NCI-H2107 treated with DMSO at 0.1 percent for 48 hours (cell line): ENCODE results near the gene ARL8A.
"Not testable (repeated sequence)": the region's sequence is repeated elsewhere in the genome, so short reads cannot be mapped to it uniquely, and the experiment has no call there.

Source experiments
- DNase-seq: peaks from one replicate; lab custom pipeline; 2025; ENCODE audit not compliant: unreplicated experiment; lab: John Stamatoyannopoulos, UW

ARL8A gene

DNA sequence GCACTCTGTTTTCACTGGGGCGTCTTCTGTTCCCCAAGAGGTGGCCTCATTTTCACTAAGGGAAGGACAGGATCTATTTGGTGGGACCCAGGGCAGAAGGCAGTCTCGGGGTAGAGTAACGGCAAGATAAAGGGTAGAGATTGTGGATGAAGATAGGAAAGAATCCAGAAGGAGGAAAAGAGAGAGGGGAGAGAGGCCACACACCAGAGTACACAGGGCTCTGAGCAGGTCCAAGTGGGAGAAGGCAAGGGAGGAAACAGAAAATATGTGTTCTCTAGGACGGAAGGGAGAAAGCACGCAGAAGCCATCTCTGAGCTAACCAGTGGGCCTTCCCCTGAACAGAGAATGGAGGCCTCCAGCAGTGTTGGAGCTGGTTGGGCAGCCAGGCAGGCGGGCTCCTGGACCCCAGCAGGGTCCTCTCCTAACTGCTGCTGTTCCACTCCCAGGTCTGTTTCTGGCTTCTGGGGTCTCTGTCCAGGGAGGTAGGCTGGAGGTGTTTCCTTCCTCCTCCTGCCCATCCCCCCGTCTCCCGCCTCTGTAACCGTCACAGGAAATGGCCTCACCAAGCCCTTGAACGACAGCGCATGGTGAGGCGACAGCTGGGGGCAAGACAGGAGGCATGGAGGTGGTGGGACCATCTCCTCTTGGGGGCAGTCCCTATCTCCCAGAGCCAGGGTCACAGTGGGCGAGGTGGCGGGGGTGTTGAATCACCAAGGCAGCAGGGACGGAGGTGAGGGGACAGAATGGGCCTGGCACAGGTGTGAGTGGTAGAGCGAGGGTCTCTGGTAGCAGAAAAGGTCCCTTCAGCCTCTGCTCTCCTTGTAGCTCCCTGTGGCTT is 15.2 kb upstream of the ARL8A start:
- no peak for DNase-seq

DNA sequence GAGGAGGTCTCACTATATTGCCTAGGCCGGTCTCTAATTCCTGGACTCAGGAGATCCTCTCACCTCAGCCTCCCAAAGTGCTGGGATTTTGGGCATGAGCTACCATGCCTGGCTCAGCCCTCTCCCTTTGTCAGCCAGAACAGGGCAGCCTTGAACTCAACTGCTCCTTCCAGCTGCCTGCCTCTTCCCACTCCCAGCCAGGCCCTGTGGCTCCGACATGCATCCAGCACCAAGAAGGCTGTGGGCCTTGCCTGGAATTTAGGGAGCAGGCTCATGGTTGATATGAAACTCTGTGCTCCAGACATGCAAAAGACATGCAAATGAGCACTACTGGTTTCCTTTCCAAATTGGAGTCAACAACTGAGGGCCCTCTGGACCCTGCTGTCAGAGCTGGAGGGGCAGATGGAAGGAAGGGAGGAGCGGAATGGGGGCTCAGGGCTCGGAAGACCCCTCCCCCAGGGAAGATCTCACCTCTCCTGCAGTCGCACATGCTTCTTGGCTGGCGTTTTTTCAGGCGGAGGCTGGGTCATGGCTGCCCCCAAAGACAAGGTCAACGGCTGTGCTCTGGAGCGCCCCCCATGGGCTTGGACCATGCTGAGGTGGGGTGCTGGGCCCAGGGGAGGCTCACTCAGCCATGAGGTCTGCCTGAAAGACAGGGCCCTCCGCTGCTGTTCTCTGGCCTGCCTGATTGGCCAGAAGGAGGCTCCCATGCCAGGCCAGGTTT is 14.4 kb upstream of the ARL8A start:
- DNase-seq, result no peak

DNA sequence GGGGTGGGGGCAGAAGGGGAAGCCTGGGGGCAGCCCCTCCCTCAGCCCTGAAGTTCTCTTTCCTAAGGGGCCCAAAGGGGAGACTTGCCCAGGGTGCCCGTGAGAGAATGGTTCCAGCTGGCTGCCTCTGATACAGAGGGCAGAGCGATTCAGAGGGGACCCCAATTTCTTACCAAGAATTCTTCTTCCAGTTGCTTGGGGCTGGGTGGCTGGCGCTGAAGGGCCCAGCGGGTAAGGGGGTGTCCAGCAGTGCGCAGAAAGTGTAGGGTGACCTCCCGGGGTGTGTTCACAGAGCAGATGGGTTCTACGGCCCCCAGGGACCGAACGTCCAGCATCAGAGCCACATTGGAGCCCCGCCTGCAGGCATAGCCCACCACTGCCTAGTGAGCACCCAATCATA is 13.4 kb upstream of the ARL8A start:
- DNase-seq, result no peak

DNA sequence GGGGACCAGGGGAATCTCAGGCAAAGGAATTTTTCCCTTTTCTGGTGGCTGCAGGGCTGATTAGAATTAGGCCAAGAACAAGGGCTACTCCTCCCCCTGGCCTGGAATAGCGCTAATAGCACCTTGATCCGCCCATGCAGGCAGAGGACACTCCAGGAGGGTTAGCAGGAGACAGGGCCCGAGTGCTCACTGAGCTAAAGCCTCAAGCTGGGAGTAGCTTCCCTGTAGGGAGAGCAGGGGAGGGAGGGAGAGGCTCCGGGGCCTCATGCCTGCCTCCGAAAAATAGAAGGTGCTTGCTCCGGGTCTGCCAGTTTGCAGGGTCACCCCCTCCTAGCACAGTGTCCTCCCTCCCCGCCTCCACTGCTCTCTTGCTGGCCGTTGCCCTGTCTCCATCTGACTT is 12.1 kb upstream of the ARL8A start:
- DNase-seq, result no peak

DNA sequence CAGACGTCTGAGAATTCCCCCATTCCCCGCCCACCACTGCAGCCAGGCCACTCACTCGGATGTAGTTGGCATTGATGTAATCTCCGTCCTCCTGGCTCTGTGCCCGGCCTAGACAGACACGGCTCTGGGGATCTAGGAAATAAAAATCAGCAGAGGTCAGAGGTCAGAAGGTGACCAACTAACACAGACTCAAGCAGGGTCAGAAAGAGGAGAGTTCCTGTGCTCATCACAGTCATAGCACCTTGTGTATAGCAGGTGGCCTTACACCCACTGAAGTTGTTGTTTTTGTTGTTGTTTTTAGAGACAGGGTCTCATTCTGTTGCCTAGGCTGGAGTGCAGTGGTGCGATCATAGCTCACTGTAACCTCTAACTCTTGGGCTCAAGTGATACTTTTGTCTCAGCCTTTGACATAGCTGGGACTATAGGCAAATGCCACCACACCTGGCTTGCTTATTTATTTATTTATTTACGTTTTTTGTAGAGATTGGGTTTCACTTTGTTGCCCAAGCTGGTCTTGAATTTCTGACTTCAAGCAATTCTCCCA is 11.0 kb upstream of the ARL8A start:
- no peak for DNase-seq

DNA sequence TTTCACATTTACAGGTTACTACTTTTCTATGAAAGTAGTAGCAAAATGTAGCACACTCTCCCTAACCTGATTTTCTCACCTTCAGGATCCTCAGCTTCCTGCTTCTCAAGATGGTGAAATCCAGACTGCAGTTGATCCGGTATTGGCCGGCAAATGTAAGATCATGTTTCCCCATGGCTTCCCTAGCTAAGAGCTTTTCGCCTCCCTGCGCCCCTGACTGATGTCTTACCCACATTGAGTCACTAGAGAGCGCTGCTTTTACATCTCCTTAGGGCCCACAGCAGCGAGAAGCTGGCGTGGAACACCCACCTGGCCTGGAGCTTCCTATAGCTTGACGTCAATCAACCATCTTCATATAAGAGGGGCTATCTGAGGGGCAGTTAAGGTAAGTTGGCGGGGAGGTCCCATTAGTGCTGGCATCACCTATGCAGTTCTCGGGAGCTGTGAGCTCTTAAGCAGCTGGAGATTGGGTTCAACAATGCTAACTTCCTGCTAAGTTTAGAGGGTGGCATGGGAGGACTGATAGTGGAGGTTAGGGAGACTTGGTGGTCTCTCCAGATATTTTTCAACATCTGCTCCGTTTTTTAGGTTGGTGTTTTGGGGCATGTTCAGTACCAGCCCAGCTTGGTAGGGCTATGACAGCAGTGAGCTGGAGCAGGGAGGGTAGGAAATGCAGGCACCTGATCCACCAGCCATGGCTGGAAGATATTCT is 10.4 kb upstream of the ARL8A start:
- peak; percentile 91 for DNase-seq

DNA sequence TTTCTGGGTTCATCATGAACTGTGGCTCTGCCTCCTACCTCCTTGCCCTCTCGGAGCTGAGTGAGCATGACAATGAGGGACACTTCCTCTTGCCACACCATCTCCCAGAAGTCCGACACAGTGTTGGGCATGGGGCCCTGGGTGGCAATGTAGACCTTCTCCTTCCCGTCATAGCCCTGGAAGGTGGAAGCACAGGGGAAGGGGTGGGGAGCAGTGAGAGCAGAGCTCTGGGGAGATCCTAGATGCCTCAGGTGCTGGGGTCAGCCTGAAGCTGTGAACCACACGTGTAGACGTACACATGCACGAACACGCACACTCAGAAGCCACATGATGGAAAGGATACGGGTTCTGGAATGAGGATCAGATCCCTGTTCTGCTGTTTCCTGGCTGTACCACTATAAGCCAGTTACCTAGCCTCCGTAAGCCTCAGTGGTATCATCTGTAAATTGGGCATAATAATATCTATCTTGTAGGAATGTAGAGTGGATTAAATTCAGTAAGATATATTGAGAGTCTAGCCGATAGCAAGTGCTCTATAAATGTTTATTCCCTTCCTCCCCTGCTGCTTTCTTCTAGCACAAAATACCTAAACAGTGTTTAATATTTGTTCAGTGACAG is 9.7 kb upstream of the ARL8A start:
- no peak for DNase-seq

DNA sequence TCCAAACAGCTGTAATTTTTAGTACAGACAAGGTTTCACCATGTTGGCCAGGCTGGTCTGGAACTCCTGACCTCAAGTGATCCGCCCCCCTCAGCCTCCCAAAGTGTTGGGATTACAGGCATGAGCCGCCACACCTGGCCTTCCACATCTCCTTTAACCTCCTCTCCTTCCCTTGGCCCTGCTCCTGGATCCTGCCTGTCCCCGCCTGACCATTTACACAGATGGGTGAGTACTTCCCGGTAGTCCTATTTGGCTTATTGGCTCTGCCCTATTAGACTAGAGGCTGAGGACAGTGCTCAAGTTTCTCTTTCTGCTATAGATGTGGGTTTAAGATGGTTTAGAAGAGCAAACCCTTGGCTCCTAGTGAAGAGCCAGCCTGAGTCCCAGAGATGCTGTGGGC is 8.7 kb upstream of the ARL8A start:
- DNase-seq, result no peak

DNA sequence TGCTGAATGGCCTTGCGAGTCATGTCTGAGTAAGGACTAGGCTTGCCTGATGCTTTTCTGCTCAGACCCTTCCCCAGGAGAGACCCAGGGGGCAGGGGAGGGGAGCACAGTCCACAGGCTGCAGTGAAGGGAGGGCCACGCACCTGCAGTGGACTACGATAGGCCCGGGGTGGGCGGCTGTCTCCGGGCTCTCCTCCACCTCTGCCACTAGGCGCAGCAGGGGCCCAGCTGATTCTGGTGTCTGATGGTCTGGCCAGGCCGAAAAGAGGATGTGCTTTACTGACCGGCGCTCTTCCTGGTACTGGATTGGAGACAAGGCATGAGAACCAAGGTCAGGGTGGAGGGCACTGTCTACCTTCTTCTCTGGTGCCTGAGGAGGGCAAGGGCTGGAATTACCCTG is 7.9 kb upstream of the ARL8A start:
- no peak for DNase-seq

DNA sequence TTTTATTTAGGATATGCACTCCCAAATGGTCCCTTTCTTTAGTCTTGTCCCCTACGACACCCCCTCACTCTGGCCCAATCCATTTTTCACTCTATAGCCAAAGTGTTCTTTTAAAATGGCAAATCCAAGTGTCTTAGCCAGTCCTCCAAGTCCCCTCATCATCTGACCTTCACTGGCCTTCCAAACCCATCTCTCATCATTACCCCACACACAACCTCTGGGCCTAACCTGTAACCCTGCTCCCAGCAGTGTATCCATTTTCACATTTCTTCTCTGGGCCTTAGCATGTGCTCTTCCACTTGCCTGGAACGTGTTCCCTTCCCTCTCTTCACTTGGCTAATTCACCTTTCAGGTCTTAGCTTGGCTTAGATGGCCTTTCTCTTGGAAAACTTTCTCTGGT is 6.5 kb upstream of the ARL8A start:
- no peak for DNase-seq

DNA sequence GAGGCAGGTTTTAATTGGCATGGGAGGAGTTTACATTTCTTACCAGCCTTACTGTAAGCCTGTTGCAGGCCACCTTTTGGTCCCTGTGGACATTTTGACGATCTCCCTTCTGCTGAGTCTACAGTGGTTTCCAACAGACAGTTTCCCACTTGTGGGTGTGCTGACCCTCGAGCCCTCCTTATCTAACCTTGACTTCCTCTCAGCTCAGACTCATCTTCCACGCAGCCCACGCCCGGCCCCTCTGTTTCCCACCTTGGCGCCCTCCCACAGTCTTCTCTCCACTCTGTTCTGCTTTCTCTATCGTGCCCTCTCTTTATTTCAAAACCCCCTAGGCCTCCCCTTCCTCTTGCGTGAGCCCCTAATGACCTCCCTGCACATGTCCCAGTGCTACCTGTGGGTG is 6.1 kb upstream of the ARL8A start:
- DNase-seq, result no peak

DNA sequence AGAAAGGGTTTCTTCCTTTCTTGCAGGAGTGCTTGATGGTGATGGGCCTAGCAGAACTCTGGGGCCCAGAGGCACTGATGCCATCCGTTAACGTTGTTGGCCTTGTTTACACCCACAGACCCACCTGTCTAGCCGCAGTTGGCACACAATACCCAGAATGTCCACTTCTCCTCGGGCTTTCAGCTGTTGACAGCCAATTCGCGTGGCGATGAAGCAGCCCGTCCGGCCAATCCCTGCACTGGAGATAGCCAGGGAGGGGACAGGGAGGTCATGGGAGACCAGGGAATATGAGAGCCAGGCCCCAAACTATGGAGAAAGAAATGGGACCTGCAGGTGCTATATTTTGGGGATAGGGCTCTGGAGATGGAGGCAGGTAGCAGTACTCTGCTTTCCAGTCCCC is 5.7 kb upstream of the ARL8A start:
- no peak for DNase-seq

DNA sequence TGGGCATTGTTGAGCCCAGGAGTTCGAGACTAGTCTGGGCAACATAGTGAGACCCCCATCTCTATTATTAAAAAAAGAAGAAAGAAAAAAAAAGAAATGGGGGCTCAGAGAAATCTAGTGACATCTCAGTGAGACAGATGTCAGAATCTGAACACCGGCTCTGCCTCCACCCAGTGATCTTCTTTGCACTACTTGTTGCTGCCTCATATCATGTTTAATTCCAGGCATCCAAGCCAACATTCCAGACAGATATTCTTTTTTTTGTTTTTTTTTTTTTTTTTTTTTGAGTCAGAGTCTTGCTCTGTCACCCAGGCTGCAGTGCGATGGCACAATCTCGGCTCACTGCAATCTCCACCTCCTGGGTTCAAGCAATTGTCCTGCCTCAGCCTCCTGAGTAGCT is 5.0 kb upstream of the ARL8A start:
- no peak for DNase-seq

DNA sequence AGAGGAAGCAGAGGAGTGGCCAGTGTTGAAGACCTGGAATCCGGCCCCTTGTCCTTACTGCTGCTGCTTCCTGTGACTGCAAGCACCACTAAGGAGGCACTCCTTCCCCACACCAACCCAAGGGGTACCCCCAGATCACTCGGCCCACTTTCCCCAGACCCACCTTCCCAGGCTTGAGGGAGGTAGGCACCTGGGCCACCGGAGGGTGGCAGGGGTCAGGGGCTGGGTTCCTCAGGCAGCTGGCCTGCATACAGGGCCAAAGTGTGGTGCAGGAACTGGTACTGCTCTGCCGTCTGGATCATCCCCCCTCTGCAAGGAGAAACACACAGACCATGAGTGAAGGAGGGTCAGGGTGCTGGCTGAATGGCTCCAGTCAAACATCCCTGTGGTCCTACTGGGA is 3.9 kb upstream of the ARL8A start:
- no peak for DNase-seq

DNA sequence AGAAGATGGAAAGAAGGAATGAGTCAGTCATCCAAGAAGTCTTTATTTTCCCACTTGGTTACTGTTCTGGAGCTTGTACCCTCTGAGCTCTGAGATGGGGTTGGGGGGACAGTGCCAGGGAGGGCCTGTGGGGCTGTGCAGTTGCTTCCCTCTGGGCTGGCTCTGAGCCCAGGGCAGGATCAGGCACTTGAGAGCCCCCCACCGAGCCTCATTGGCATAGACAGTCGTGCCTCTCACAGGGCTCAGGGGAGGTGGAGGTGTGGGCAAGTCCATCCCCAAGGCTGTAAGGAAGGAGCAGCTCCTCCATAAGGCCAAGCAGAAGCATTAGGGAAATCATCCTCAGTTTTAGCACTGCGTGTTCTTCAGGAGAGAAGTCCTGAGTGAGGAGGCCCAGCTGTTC is 2.5 kb upstream of the ARL8A start:
- DNase-seq, result no peak

DNA sequence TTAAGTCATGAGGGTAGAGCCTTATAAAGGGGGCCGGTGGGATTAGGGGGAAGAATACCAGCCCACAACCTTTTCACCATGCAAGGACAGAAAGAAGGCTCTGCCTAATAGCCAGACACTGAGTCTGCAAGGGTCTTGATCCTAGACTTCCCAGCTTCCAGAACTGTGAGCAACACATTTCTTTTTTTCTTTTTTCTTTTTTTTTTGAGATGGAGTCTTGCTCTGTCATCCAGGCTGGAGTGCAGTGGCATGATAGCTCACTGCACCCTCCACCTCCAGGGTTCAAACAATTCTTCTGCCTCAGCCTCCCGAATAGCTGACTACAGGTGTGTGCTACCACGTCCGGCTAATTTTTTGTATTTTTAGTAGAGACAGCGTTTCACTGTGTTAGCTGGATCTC is 1.7 kb upstream of the ARL8A start:
- no peak for DNase-seq

DNA sequence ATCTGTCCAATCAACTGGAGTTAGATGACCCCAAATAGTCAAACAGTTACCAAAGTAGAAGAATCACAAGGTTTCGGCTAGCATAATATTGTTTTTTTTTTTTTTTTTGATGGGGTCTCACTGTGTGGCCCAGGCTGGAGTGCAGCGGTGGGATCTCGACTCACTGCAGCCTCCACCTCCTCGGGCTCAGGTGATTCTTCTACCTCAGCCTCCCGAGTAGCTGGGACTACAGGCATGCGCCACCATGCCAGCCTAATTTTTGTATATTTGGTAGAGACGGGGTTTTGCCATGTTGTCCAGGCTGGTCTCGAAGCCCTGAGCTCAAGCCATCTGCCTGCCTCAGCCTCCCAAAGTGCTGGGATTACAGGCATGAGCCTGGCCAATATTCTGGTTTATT is 1.2 kb upstream of the ARL8A start:
- DNase-seq, result not testable (repeated sequence)

DNA sequence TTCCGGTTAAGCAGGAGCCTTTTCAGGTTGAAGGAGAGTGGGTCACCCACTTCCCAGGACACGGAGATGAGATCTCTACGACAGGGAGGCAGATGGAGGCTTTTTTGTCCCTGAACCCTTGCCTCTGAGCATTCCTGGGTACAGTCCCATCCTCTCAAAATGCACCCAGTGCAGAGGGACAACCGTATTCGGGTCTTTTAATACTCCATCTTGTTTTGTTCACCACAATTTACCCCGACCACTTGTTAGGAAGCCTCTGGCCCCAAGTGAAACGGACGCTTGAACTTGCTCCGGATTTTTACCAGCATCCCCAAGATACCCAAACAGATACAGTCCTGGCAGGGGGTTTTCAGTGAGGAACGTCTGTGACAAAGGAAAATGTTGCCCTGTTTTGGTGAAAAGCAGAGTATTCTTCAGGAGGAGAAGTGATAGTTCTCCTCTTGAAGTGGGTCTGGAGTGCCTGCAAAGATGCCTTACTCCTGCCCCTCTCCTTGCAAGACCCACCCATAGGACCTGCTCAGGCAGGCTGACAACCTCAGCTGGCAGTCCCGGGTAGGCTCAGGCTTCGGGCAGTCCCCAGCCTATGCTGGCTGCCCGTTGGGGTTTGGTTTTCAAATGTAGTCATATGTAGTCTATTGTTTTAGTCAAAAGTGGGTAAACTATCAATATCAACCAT is 669 bp upstream of the ARL8A start:
- no peak for DNase-seq

DNA sequence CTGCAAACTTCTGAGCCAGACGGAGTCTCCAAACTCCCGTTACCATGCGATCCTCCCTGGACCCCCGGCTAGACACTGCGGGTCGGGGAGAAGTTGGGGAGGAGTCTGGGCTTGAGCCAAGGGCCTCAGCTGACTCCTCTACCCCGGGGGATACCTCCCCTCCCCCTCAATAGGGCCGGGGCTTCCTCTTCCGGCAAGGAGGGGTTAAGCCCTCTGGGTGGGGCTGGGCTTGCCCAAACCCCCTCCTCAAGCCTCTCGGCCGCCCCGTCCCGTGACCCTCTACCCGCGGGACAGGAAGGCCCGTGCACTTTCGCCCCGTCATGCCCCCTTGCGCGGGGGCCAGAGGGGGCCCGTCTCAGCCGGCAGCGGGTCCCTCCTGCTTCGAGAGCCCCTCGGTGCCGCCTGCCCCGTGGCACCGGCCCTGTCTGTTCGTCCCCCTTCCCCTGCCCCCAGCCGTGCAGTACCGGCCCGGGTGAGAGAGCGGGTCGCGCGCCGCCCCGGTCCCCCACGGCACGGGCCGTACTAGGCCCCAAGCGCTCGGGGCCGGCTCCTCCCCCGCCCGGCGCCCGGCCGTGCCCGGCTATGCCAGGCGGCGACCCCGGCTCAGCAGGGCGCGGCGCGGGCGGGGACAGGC is 652 bp downstream of the ARL8A start:
- DNase-seq, result no peak

DNA sequence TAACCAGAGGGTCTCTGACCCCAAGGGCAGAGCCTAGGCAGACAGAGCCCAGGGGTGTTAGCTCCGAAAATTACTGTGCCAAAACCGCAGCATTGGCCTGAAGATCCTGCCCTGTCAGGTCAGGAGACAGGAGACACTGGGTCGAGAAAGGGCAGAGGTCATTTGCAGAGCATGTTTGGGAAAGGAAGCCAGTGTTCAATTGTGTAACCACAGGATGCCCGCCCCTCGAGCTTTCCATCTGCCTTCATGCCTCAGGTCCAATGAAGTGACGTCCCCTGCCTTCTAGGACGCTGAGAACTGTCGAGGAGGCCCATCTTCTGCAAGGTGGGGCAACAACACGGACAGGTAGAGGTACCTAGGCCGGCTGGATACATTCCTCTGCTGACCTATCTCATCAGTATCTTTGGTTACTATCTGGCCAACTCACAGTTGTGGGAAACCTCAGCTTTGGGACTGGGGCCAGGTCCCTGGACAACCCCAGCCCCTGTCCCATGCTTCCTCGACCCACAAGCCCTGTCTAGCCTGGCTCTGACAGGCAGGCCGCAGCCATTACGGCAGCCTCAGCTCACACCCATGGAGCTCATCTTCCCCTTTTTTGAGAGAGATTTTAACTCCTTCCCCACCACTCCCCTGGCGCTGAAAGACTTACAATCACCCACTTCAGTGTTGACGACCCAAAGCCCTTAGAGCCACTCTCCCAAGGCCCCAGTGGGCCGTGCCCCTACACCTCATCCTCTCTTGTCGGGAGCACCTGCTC is 1.3 kb downstream of the ARL8A start:
- no peak for DNase-seq
